DLD1 (cell line): Measurements from ENCODE around the gene RER1.

ENCODE experiments used
- in situ Hi-C: cut with HindIII; loops from 2 replicates; pipeline ENCODE4 v1.10.0; 2017; ENCODE audit warnings: low sequenced_read_pairs

Gene RER1

GRCh38 chr1:2404142-2404889, 12.7 kb downstream of the RER1 start:
- in situ Hi-C loops = loop anchor here (10.0 kb wide), 1 partner anchor 190 kb away; no protein-coding TSS in a partner anchor

- in situ Hi-C loops = loop anchor here (10.0 kb wide), 1 partner anchor 190 kb away; no protein-coding TSS in a partner anchor
Measured at GRCh38 chr1:2404890-2405511, 13.4 kb downstream of the RER1 start.

GRCh38 chr1:2405588-2406295, 14.1 kb downstream of the RER1 start:
- in situ Hi-C loops = loop anchor here (10.0 kb wide), 1 partner anchor 191 kb away; no protein-coding TSS in a partner anchor

GRCh38 chr1:2406451-2407041, 14.9 kb downstream of the RER1 start:
- in situ Hi-C loops = loop anchor here (10.0 kb wide), 1 partner anchor 192 kb away; no protein-coding TSS in a partner anchor

GRCh38 chr1:2407166-2407990, 15.7 kb downstream of the RER1 start:
- in situ Hi-C loops = loop anchor here (10.0 kb wide), 1 partner anchor 193 kb away; no protein-coding TSS in a partner anchor

- in situ Hi-C loops = loop anchor here (10.0 kb wide), 1 partner anchor 193 kb away; no protein-coding TSS in a partner anchor
Measured at GRCh38 chr1:2407991-2408275, 16.3 kb downstream of the RER1 start.

- in situ Hi-C loops = loop anchor here (10.0 kb wide), 1 partner anchor 194 kb away; no protein-coding TSS in a partner anchor
Measured at GRCh38 chr1:2408456-2408855, 16.8 kb downstream of the RER1 start.

- in situ Hi-C loops = loop anchor here (10.0 kb wide), 1 partner anchor 194 kb away; no protein-coding TSS in a partner anchor
Measured at GRCh38 chr1:2408859-2409276, 17.2 kb downstream of the RER1 start.

GRCh38 chr1:2409745-2410144, 18.1 kb downstream of the RER1 start:
- in situ Hi-C loops = loop anchor here (10.0 kb wide), 1 partner anchor 195 kb away; no protein-coding TSS in a partner anchor

GRCh38 chr1:2411801-2412394, 20.3 kb downstream of the RER1 start:
- in situ Hi-C loops = no loop called here

GRCh38 chr1:2412395-2412772, 20.7 kb downstream of the RER1 start, which contains the start of gene PEX10:
Gene PEX10 (minus strand): TSS chr1:2412564. CDS start chr1:2412502, 62 bp downstream.
- in situ Hi-C loops = no loop called here

GRCh38 chr1:2412773-2413494, 21.3 kb downstream of the RER1 start:
- in situ Hi-C loops = no loop called here

- in situ Hi-C loops = no loop called here
Measured at GRCh38 chr1:2413495-2414296, 22.1 kb downstream of the RER1 start.

GRCh38 chr1:2414297-2414958, 22.8 kb downstream of the RER1 start:
- in situ Hi-C loops = no loop called here

GRCh38 chr1:2415337-2415736, 23.7 kb downstream of the RER1 start:
- in situ Hi-C loops = no loop called here

GRCh38 chr1:2415801-2416208, 24.2 kb downstream of the RER1 start:
- in situ Hi-C loops = no loop called here

- in situ Hi-C loops = no loop called here
Measured at GRCh38 chr1:2416403-2416802, 24.8 kb downstream of the RER1 start.
